OCI-LY7 (cell line): ENCODE results near the gene SAFB2. TPM values are rescaled to one million over a fixed set of nuclear protein-coding genes. Genes with fewer than 3 reads are reported as not detected.

Experiments
- BruUV-seq: library from RNA; stranded (reverse); fragments of 400-500 nt; replicated peaks from 2 replicates; lab custom pipeline; 2021; lab: Mats Ljungman, UMichigan
- CTCF ChIA-PET: fragments of 300-600 bp; sonication (Branson Sonifier 250); formaldehyde crosslinking; loops from one replicate; lab custom pipeline; 2022; ENCODE audit warnings: antibody characterized with exemption; ENCODE audit not compliant: unreplicated experiment; lab: Charles Lee
- POLR2A ChIA-PET: fragments of 300-600 bp; sonication (Branson Sonifier 250); formaldehyde crosslinking; loops from one replicate; lab custom pipeline; 2022; ENCODE audit warnings: antibody characterized with exemption; lab: Charles Lee
- DNase-seq: peaks from one replicate; pipeline ENCODE4 v3.0.0-alpha.2; 2015; ENCODE audit warnings: low spot score
- H2AFZ ChIP-seq: fragments of 200-600 bp; sonication (generic), shearing (Covaris generic); 2 replicates; pipeline ENCODE4 v1.6.1; 2014; ENCODE audit warnings: mild to moderate bottlenecking, antibody characterized with exemption, low read length, moderate library complexity
- H3K27ac ChIP-seq: fragments of 200-600 bp; sonication (generic); 2 replicates; pipeline ENCODE4 v1.5.1; 2014; ENCODE audit warnings: mixed run types, low read depth, mild to moderate bottlenecking, moderate library complexity, low read length, inconsistent platforms; ENCODE audit not compliant: poor library complexity, severe bottlenecking
- H3K36me3 ChIP-seq: fragments of 200-600 bp; sonication (generic); 2 replicates; pipeline ENCODE4 v1.6.1; 2014; ENCODE audit warnings: mild to moderate bottlenecking, antibody characterized with exemption, low read length, moderate library complexity, mixed read lengths; ENCODE audit not compliant: insufficient read depth
- H3K4me1 ChIP-seq: fragments of 200-600 bp; sonication (generic); 2 replicates; pipeline ENCODE4 v1.5.1; 2014; ENCODE audit warnings: mild to moderate bottlenecking, low read length; ENCODE audit not compliant: insufficient read depth, poor library complexity, severe bottlenecking
- H3K4me2 ChIP-seq: fragments of 200-600 bp; sonication (generic); 2 replicates; pipeline ENCODE4 v1.6.1; 2014; ENCODE audit warnings: mild to moderate bottlenecking, low read length
- H3K4me3 ChIP-seq: fragments of 200-600 bp; sonication (generic); 2 replicates; pipeline ENCODE4 v1.5.1; 2014; ENCODE audit warnings: mild to moderate bottlenecking, low read depth, low read length; ENCODE audit not compliant: poor library complexity, severe bottlenecking
- H3K79me2 ChIP-seq: fragments of 200-600 bp; sonication (generic); 2 replicates; pipeline ENCODE4 v1.6.1; 2016; ENCODE audit warnings: low read depth, mild to moderate bottlenecking, low read length, moderate library complexity, mixed read lengths; ENCODE audit not compliant: insufficient read depth
- H3K9me2 ChIP-seq: fragments of 200-600 bp; sonication (generic); 2 replicates; pipeline ENCODE4 v1.6.1; 2016; ENCODE audit warnings: mild to moderate bottlenecking, low read length, mixed read lengths; ENCODE audit not compliant: insufficient read depth
- H3K9me3 ChIP-seq: fragments of 200-600 bp; sonication (generic); 2 replicates; pipeline ENCODE4 v1.6.1; 2014; ENCODE audit warnings: mild to moderate bottlenecking, mixed run types, low read length, mixed read lengths
- H4K20me1 ChIP-seq: fragments of 200-600 bp; sonication (generic); 2 replicates; pipeline ENCODE4 v1.6.1; 2014; ENCODE audit warnings: mild to moderate bottlenecking, antibody characterized with exemption, low read length, moderate library complexity, mixed read lengths; ENCODE audit not compliant: insufficient read depth
- EZH2phosphoT487 ChIP-seq: fragments of 200-600 bp; sonication (generic); IDR thresholded peaks from 2 replicates; pipeline ENCODE4 v1.6.1; 2018; ENCODE audit warnings: low read depth, borderline replicate concordance, mild to moderate bottlenecking, mixed run types, antibody characterized with exemption, low read length, moderate library complexity, mixed read lengths
- intact Hi-C: fragments of 100-400 bp; cut with micrococcal nuclease; formaldehyde crosslinking; loops from one replicate; pipeline ENCODE4 v1.10.0; 2022; ENCODE audit not compliant: unreplicated experiment
- total RNA-seq, 2 experiments: library from RNA; depleted of rRNA in 1 of 2; stranded (reverse); fragments of >200 nt in 1 of 2; shearing (Covaris generic) in 1 of 2; gene quantifications; 2 replicates each; pipeline ENCODE4 v1.2.3, GENCODE V29; 2014 to 2022
- TF ChIP-seq, protein P1 (sequence below): fragments of 200-600 bp; sonication (generic); conservative IDR thresholded peaks from 2 replicates; pipeline ENCODE4 v1.5.1; 2014; ENCODE audit warnings: mild to moderate bottlenecking, antibody characterized with exemption, low read length, moderate library complexity, mixed read lengths

Gene SAFB2
- total RNA-seq, 2 experiments from 2014 or later: 52.8 to 111 TPM

DNA sequence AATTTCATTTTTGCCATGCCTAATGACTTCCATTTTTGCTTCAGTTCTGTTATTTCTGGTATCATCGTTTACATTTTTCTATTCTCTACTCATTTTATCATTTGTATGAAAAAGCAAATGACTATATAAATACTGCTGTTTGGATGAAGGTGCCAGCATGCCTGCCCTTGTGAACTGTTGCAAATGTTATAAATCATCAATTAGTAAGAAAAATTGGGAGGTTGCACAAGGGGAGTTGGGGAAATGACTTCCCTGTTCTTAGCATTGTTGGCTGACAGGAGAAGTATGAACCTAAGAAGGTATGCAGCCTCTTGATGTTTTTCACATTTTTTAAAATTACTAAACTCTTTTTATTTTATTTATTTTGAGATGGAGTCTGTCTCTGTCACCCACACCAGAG is 15.4 kb upstream of the SAFB2 start:
- Histone ChIP-seq H3K9me3 (no peaks in the 10 kb centered on the region), H3K79me2 (peaks cover 99% of the 10 kb centered on the region), H3K27ac (no peak overlapping the region), H3K9me2 (no peaks in the 10 kb centered on the region), H3K4me3 (no peak overlapping the region), H3K4me1 (no peaks in the 10 kb centered on the region), H3K4me2 (no peak overlapping the region), H3K36me3 (peaks cover 88% of the 10 kb centered on the region), H4K20me1 (peaks cover 29% of the 10 kb centered on the region), H2AFZ (no peak overlapping the region)
- CTCF ChIA-PET: no interaction called here
- intact Hi-C loops: no loop called here
- BruUV-seq: no TSS peak
- no peak for TF ChIP-seq EZH2phosphoT487
- TF ChIP-seq, protein P1, sequence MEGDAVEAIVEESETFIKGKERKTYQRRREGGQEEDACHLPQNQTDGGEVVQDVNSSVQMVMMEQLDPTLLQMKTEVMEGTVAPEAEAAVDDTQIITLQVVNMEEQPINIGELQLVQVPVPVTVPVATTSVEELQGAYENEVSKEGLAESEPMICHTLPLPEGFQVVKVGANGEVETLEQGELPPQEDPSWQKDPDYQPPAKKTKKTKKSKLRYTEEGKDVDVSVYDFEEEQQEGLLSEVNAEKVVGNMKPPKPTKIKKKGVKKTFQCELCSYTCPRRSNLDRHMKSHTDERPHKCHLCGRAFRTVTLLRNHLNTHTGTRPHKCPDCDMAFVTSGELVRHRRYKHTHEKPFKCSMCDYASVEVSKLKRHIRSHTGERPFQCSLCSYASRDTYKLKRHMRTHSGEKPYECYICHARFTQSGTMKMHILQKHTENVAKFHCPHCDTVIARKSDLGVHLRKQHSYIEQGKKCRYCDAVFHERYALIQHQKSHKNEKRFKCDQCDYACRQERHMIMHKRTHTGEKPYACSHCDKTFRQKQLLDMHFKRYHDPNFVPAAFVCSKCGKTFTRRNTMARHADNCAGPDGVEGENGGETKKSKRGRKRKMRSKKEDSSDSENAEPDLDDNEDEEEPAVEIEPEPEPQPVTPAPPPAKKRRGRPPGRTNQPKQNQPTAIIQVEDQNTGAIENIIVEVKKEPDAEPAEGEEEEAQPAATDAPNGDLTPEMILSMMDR: no peak
- POLR2A ChIA-PET: no interaction called here
- DNase-seq: no peak

DNA sequence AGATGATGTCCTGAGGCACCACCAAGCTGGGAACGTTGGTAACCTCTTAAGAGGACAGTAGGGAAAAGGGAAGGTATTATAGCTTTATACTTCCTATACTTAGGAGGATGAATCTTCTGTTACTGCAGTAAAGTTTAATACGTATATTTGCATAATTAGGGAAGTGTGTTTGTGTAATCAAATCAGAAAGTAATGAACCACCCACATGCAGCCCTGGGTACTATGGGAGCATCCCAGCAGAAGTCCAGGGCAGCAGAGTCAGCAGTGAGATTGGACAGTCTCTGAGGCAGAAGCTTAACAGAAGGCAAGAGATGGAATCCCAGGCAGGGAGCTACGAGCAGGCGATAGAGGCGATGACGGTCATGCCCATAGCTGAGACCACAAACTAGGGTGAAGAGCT is 12.9 kb upstream of the SAFB2 start:
- Histone ChIP-seq H3K4me3 (no peak overlapping the region), H3K9me2 (no peaks in the 10 kb centered on the region), H2AFZ (no peak overlapping the region), H3K79me2 (peaks cover 99% of the 10 kb centered on the region), H3K36me3 (peaks cover 84% of the 10 kb centered on the region), H3K27ac (no peak overlapping the region), H3K9me3 (no peaks in the 10 kb centered on the region), H3K4me1 (no peaks in the 10 kb centered on the region), H3K4me2 (no peak overlapping the region), H4K20me1 (peaks cover 49% of the 10 kb centered on the region)
- DNase-seq: no peak
- CTCF ChIA-PET: no interaction called here
- POLR2A ChIA-PET: no interaction called here
- BruUV-seq: no TSS peak
- TF ChIP-seq, protein P1: no peak
- no peak for TF ChIP-seq EZH2phosphoT487
- intact Hi-C loops: no loop called here

DNA sequence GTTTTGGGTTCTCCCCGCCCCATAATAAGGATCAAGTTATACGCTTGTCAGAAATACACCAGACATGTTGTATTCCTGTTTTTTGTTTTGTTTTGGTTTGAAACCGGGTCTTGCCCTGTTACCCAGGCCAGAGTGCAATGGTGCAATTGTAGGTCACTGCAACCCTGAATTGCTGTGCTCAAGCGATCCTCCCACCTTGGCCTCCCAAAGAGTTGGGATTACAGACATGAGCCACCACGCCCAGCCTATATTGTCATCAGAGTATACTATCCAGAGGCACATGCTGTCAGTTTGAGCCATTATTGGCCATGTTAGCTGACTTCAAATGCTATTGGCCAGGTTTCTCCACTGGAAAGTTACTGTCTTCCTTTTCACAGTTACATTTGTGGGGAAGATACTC is 10.1 kb upstream of the SAFB2 start:
- Histone ChIP-seq H3K27ac (no peak overlapping the region), H3K9me2 (no peaks in the 10 kb centered on the region), H3K4me3 (no peak overlapping the region), H3K9me3 (no peaks in the 10 kb centered on the region), H3K4me2 (no peak overlapping the region), H2AFZ (no peak overlapping the region), H3K79me2 (peaks cover 99% of the 10 kb centered on the region), H3K36me3 (peaks cover 95% of the 10 kb centered on the region), H3K4me1 (peaks cover 15% of the 10 kb centered on the region), H4K20me1 (peaks cover 66% of the 10 kb centered on the region)
- no peak for DNase-seq
- no peak for TF ChIP-seq EZH2phosphoT487
- TF ChIP-seq, protein P1: no peak
- intact Hi-C loops: no loop called here
- ChIA-PET POLR2A (no interaction called here), CTCF (no interaction called here)
- no TSS peak for BruUV-seq
